Measurements from ENCODE around the gene VN1R4.

GRCh38 chr19:53294786-53295441 is 27.4 kb upstream of the VN1R4 start:
- no peak for TF ChIP-seq CTCF (IDR thresholded peaks at IDR 0.05; ENCODE audit: extremely low read depth in 1 of 2, insufficient read depth in 1 of 2, low read depth in 1 of 2, low read length in 2 of 2)
- TF ChIP-seq MAX (IDR thresholded peaks at IDR 0.05; ENCODE audit: insufficient read depth, insufficient read length), result no peak
- no peak for TF ChIP-seq GATA2 (IDR thresholded peaks at IDR 0.05; ENCODE audit: insufficient read depth, insufficient read length, low read depth, low read length)
- TF ChIP-seq EZH2 (IDR thresholded peaks at IDR 0.05; ENCODE audit: borderline replicate concordance, low read depth, low read length, severe bottlenecking), result no peak
- TF ChIP-seq POLR2A (IDR thresholded peaks at IDR 0.05; ENCODE audit: low read depth, low read length), result no peak
- no peak for TF ChIP-seq MYC (IDR thresholded peaks at IDR 0.05; ENCODE audit: low read depth, low read length)
- TF ChIP-seq POLR2AphosphoS5 (IDR thresholded peaks at IDR 0.05; ENCODE audit: insufficient read depth, low read depth, low read length), result no peak
- TF ChIP-seq JUN (IDR thresholded peaks at IDR 0.05; ENCODE audit: borderline replicate concordance, insufficient read depth, insufficient read length, low read depth), result no peak
- TF ChIP-seq FOS (IDR thresholded peaks at IDR 0.05; ENCODE audit: borderline replicate concordance, insufficient read depth, low read length), result no peak
